T-cell (primary cell): Measurements from ENCODE around the gene FAM193A. TPM values are rescaled to one million over a fixed set of nuclear protein-coding genes. Genes with fewer than 3 reads are reported as not detected.
"Not testable (repeated sequence)": the region's sequence is repeated elsewhere in the genome, so short reads cannot be mapped to it uniquely, and the experiment has no call there.

Experiments used
- ATAC-seq, 4 experiments: fragments of 200-7000 bp in 3 of 4; fragments of 150-1000 bp in 1 of 4; cut with Tn5 transposase; replicated peaks in 1 of 4; 1 replicate in 3 of 4; 2 replicates in 1 of 4; pipeline ENCODE4 v1.10.0; 2021; ENCODE audit warnings: moderate library complexity in 3 of 4, mild to moderate bottlenecking in 2 of 4, moderate number of reproducible peaks in 1 of 4
- CTCF ChIA-PET, 2 donors: fragments of 300-600 bp; sonication (Branson Sonifier 250); formaldehyde crosslinking; loops; one replicate each; lab custom pipeline; 2022; ENCODE audit warnings: antibody characterized with exemption in 2 of 2; lab: Charles Lee
- POLR2A ChIA-PET, 2 donors: fragments of 300-600 bp; sonication (Branson Sonifier 250); formaldehyde crosslinking; loops; one replicate each; lab custom pipeline; 2022; ENCODE audit warnings: antibody characterized with exemption in 2 of 2; lab: Charles Lee
- DNase-seq, 35 experiments: peaks; one replicate each; pipeline versions ENCODE4 v3.0.0 to v3.0.0-alpha.2; 2013 to 2023
- H3K27ac ChIP-seq: one replicate; pipeline ENCODE4 v1.5.1; 2013; ENCODE audit warnings: low read length
- H3K27me3 ChIP-seq, 2 experiments: replicated peaks in 1 of 2; 1 replicate in 1 of 2; 2 replicates in 1 of 2; pipeline versions ENCODE4 v1.6.1 to v1.7.0; 2013; ENCODE audit warnings: low read length in 1 of 2, mixed read lengths in 1 of 2; ENCODE audit not compliant: control insufficient read depth in 2 of 2, insufficient read depth in 2 of 2; ENCODE audit errors: extremely low read depth in 1 of 2
- H3K36me3 ChIP-seq, 2 donors: 1 replicate in 1 of 2; 2 replicates in 1 of 2; pipeline versions ENCODE4 v1.6.1 to v1.7.0; 2013; ENCODE audit warnings: low read length in 1 of 2; ENCODE audit not compliant: control insufficient read depth in 2 of 2, insufficient read depth in 1 of 2; ENCODE audit errors: extremely low read depth in 1 of 2
- H3K4me1 ChIP-seq, 2 experiments: 1 replicate in 1 of 2; 2 replicates in 1 of 2; pipeline versions ENCODE4 v1.6.1 to v1.7.0; 2013; ENCODE audit warnings: low read length in 2 of 2, mixed read lengths in 1 of 2; ENCODE audit not compliant: insufficient read depth in 2 of 2, control insufficient read depth in 1 of 2; ENCODE audit errors: extremely low read depth in 1 of 2
- H3K4me3 ChIP-seq, 2 donors: 1 replicate in 1 of 2; 2 replicates in 1 of 2; pipeline versions ENCODE4 v1.5.1 to v1.7.0; 2013; ENCODE audit warnings: mild to moderate bottlenecking in 2 of 2, low read length in 1 of 2, moderate library complexity in 1 of 2; ENCODE audit not compliant: control insufficient read depth in 1 of 2; ENCODE audit errors: extremely low read depth in 1 of 2
- H3K9me3 ChIP-seq: 2 replicates; pipeline ENCODE4 v1.7.0; 2013
- H3K27ac Mint-ChIP-seq, 2 donors: one replicate each; pipeline ENCODE4 v1.8.0; 2020 to 2021; ENCODE audit warnings: mild to moderate bottlenecking in 2 of 2, mixed read lengths in 2 of 2
- H3K27me3 Mint-ChIP-seq, 2 donors: one replicate each; pipeline ENCODE4 v1.8.0; 2021 to 2022; ENCODE audit warnings: mixed read lengths in 2 of 2
- H3K36me3 Mint-ChIP-seq: one replicate; pipeline ENCODE4 v1.8.0; 2021; ENCODE audit warnings: mixed read lengths
- H3K4me1 Mint-ChIP-seq, 3 donors: one replicate each; pipeline ENCODE4 v1.8.0; 2020 to 2022; ENCODE audit warnings: mixed read lengths in 3 of 3, mild to moderate bottlenecking in 1 of 3
- H3K4me3 Mint-ChIP-seq, 3 donors: one replicate each; pipeline ENCODE4 v1.8.0; 2020 to 2022; ENCODE audit warnings: mild to moderate bottlenecking in 3 of 3, mixed read lengths in 3 of 3, moderate library complexity in 3 of 3
- H3K9me3 Mint-ChIP-seq, 3 donors: one replicate each; pipeline ENCODE4 v1.8.0; 2020 to 2022; ENCODE audit warnings: mixed read lengths in 3 of 3
- WGBS: methylation state at CpG from one replicate; pipeline ENCODE4 v1.1.5; 2013; ENCODE audit warnings: missing lambda C conversion rate; ENCODE audit not compliant: insufficient coverage; 5-methylcytosine and 5-hydroxymethylcytosine counted together
- total RNA-seq, 35 experiments: library from RNA in 6 of 35; stranded (reverse) in 6 of 35; fragments of 120-200 nt in 1 of 35; gene quantifications; one replicate each; pipeline versions ENCODE4 v1.2.1 to v1.2.4 and lab custom pipeline; 2013 to 2026

FAM193A gene
- total RNA-seq, 5 donors from 2014 or later (not counting 1 experiment from before 2014, with no cell fraction given) = 41.6 to 46.8 (median 45.2) TPM

DNA sequence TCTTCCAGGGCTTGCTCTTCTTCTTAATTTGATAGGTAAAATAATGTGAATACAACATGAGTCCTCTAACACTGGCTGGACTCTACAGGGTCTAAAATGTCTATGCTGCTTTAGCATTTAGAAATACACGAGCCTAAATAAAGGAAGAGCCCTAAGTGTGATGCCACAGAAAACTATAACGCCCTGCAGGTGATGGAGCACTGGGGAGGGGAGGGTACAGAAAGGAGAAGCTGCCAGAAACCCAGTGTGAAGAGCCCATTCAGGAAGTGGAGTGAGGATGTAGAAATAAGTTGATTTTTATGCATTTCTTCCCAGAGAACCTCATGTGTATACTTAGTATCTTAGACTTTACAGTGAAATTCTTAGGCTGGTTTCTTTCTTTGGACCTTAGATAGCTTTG is 136.3 kb downstream of the FAM193A start:
- DNase-seq (no peak), ATAC-seq (no peak)
- H3K4me1 ChIP-seq = peaks cover 0 to 5% of the 10 kb centered on the region in 2 experiments
- H3K4me3 ChIP-seq = no peak overlapping the region
- POLR2A ChIA-PET = no interaction called here
- no peaks in the 10 kb centered on the region for H3K9me3 ChIP-seq
- CTCF ChIA-PET = interaction anchor here (0.6 kb wide), 2 partner anchors 195 to 799 kb away, joined by 3 read pairs; no protein-coding TSS in a partner anchor
- no peak overlapping the region for H3K27ac ChIP-seq
- Mint-ChIP-seq H3K4me1 (peaks cover 13 to 30% (median 16%) of the 10 kb centered on the region in 3 donors), H3K36me3 (peaks cover 59% of the 10 kb centered on the region), H3K27ac (no peak overlapping the region), H3K27me3 (no peaks in the 10 kb centered on the region), H3K9me3 (no peaks in the 10 kb centered on the region), H3K4me3 (no peak overlapping the region)
- no peaks in the 10 kb centered on the region for H3K27me3 ChIP-seq
- 66% methylated on average over 2 of the region's 2 CpGs for WGBS
- peaks cover 4 to 60% of the 10 kb centered on the region in 2 donors for H3K36me3 ChIP-seq

DNA sequence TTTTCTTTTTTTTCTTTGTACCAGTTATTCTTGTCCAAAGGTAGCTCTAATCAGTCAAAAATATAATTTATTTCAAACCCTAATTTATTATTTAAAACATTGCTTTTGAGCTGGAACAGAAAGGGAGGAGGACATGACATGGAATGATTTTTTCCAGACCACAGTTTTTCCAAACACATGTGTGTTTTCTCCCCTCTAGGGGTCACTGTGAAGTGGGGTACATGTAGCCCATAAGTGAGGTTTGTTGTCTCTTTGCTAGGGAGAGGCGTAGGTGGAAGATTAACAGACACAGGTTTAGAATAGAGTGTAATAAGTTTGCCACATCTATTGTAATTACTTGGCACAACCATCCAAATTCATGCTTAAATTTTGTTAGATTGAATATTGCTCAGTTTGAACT is 136.7 kb downstream of the FAM193A start:
- Histone ChIP-seq H3K9me3 (no peaks in the 10 kb centered on the region), H3K27me3 (no peaks in the 10 kb centered on the region), H3K4me1 (no peaks in the 10 kb centered on the region), H3K27ac (no peak overlapping the region), H3K4me3 (no peak overlapping the region), H3K36me3 (peaks cover 4 to 58% of the 10 kb centered on the region in 2 donors)
- ChIA-PET POLR2A (no interaction called here), CTCF (interaction anchor here (0.6 kb wide), 2 partner anchors 195 to 800 kb away, joined by 3 read pairs; no protein-coding TSS in a partner anchor)
- Mint-ChIP-seq H3K9me3 (no peaks in the 10 kb centered on the region), H3K4me1 (peaks cover 13 to 29% (median 16%) of the 10 kb centered on the region in 3 donors), H3K27ac (no peak overlapping the region), H3K4me3 (no peak overlapping the region), H3K27me3 (no peaks in the 10 kb centered on the region), H3K36me3 (peaks cover 61% of the 10 kb centered on the region)
- ATAC-seq (no peak), DNase-seq (no peak)
- no CpG with 5 or more reads among the region's 1 CpG for WGBS

DNA sequence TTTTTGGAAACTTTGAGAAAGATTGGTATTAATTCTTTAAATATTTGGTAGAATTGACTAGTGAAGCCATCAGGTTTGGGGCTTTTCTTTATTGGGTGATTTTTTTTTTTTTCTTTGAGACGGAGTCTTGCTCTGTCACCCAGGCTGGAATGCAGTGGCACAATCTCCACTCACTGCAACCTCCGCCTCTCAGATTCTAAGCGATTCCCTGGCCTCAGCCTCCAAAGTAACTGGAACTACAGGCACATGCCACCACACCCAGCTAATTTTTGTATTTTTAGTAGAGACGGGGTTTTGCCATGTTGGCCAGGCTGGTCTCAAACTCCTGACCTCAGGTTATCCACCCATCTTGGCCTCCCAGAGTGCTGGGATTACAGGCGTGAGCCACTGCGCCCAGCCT is 143.3 kb downstream of the FAM193A start:
- H3K4me1 ChIP-seq, ATAC-seq, H3K9me3 Mint-ChIP-seq, H3K4me3 Mint-ChIP-seq, DNase-seq, H3K9me3 ChIP-seq, H3K4me3 ChIP-seq, CTCF ChIA-PET, H3K27ac ChIP-seq, H3K27ac Mint-ChIP-seq, H3K27me3 ChIP-seq, H3K27me3 Mint-ChIP-seq, POLR2A ChIA-PET: not testable (repeated sequence)
- no CpG with 5 or more reads among the region's 6 CpGs for WGBS
- peaks cover 10 to 12% (median 11%) of the 10 kb centered on the region in 3 donors for H3K4me1 Mint-ChIP-seq
- H3K36me3 Mint-ChIP-seq = peaks cover 67% of the 10 kb centered on the region
- peaks cover 5 to 26% of the 10 kb centered on the region in 2 donors for H3K36me3 ChIP-seq

DNA sequence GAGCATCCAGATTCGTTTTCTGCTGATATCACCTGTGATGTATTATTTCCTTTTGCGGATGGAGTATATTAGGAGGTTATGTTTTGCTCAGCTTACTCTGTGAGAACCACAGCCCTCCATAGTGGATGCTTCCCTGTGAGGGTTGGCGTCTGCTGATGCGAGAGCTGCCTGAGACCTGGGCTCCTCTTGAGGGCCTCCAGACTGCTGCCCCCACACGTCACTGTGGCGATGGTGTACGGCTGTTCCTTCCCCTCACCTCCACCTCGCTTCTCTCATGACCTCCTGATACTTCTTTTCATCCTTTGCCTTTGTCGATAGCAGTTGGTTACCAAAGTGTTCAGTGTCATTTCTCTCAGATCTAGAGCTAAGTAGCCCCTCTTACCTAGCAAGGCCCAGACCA is 148.0 kb downstream of the FAM193A start:
- WGBS = 100% methylated on average over 4 of the region's 9 CpGs
- H3K9me3 ChIP-seq = no peaks in the 10 kb centered on the region
- H3K36me3 ChIP-seq = peaks cover 18 to 45% of the 10 kb centered on the region in 2 donors
- DNase-seq (no peak), ATAC-seq (no peak)
- no peaks in the 10 kb centered on the region for H3K4me1 ChIP-seq
- H3K4me3 ChIP-seq = no peak overlapping the region
- POLR2A ChIA-PET = interaction anchor here in 1 of 2 donors (0.6 kb wide), 1 partner anchor 653 kb away, joined by 9 read pairs; no protein-coding TSS in a partner anchor
- CTCF ChIA-PET = no interaction called here
- Mint-ChIP-seq H3K4me3 (no peak overlapping the region), H3K36me3 (peaks cover 72% of the 10 kb centered on the region), H3K27me3 (no peaks in the 10 kb centered on the region), H3K4me1 (peaks cover 5 to 8% (median 7%) of the 10 kb centered on the region in 3 donors), H3K27ac (no peak overlapping the region), H3K9me3 (no peaks in the 10 kb centered on the region)
- no peaks in the 10 kb centered on the region for H3K27me3 ChIP-seq
- no peak overlapping the region for H3K27ac ChIP-seq

DNA sequence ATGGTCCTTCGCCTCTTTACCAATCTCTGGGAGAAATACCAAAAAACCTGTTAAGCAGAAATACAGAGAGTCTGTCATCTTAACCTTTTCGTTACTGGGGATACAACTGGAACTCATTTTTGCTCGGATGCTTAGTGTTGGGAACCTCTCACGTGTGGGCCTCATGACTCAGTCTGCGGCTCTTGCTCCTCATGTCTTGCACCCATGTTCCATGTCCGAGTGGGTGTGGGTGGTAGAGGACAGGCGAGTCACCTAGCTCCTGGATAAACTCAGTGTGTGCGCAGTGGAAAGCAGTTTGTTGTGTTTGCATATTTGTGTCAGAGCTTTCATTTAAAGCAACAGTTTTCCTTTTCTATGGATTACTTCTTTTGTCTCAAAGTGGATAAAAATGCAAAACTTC is 149.1 kb downstream of the FAM193A start:
- peaks cover 7 to 16% (median 13%) of the 10 kb centered on the region in 3 donors for H3K4me1 Mint-ChIP-seq
- Histone ChIP-seq H3K4me3 (no peak overlapping the region), H3K36me3 (peaks cover 18 to 55% of the 10 kb centered on the region in 2 donors), H3K4me1 (peaks cover 0 to 5% of the 10 kb centered on the region in 2 experiments), H3K9me3 (no peaks in the 10 kb centered on the region), H3K27ac (no peak overlapping the region), H3K27me3 (no peaks in the 10 kb centered on the region)
- H3K27ac Mint-ChIP-seq = no peak overlapping the region
- H3K4me3 Mint-ChIP-seq = no peak overlapping the region
- CTCF ChIA-PET = no interaction called here
- WGBS = 95% methylated on average over 8 of the region's 8 CpGs
- no peak for DNase-seq
- POLR2A ChIA-PET = no interaction called here
- no peak for ATAC-seq
- no peaks in the 10 kb centered on the region for H3K9me3 Mint-ChIP-seq
- H3K36me3 Mint-ChIP-seq = peaks cover 75% of the 10 kb centered on the region
- H3K27me3 Mint-ChIP-seq = no peaks in the 10 kb centered on the region

DNA sequence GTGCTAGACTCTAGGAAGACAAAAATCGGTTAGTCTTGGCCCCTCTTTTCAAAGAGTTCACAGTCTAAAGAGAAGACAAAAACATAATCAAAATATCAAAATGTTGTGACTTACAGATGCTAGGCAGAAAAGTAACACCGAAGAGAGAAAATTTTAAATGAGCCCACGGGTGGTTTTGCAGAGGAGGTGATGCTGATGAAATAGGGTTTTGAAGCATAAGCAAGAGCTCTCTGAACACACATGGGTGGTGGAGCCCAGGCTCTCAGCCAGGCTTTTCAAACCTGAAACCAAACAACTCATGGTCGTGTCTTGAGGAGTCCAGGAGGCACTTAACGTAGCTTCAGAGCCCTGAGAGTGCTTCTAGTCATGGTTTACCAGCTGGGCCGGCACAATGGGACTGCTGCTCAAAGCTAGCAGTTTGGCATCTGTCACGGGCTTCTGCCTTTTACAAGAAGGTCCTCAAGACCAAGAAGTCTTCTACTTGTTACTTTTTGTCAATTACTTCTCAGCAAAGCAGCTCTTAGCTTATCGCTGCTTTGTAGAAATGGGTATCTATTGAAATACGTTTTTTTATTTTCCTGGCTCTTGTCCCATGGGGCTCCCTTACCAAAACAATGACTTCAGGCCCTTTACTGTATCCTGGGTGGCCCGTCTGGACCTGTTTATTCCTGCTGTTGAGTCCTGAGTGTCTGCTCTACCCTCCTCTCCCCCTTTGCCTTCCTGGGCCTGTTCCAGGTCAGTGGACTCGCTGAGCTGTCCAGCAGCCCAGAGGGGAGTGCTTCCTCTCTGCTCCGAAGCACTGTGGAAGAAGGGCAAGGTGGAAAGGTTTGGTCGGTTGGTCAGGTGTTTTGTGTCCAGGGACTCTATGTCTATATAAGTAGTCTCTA is 150.2 kb downstream of the FAM193A start:
- H3K4me1 Mint-ChIP-seq = peaks cover 0 to 15% (median 13%) of the 10 kb centered on the region in 3 donors
- no peak overlapping the region for H3K4me3 ChIP-seq
- peaks cover 0 to 5% of the 10 kb centered on the region in 2 experiments for H3K4me1 ChIP-seq
- DNase-seq (no peak), ATAC-seq (no peak)
- no peaks in the 10 kb centered on the region for H3K27me3 Mint-ChIP-seq
- no peaks in the 10 kb centered on the region for H3K9me3 Mint-ChIP-seq
- H3K27me3 ChIP-seq = no peaks in the 10 kb centered on the region
- ChIA-PET CTCF (no interaction called here), POLR2A (no interaction called here)
- H3K4me3 Mint-ChIP-seq = no peak overlapping the region
- no peak overlapping the region for H3K27ac ChIP-seq
- no peak overlapping the region for H3K27ac Mint-ChIP-seq
- WGBS = 92% methylated on average over 4 of the region's 13 CpGs
- peaks cover 77% of the 10 kb centered on the region for H3K36me3 Mint-ChIP-seq
- H3K9me3 ChIP-seq = no peaks in the 10 kb centered on the region
- H3K36me3 ChIP-seq = peaks cover 22 to 66% of the 10 kb centered on the region in 2 donors
